ENCODE measurements around the gene B3GNT7. TPM values are rescaled to one million over a fixed set of nuclear protein-coding genes. Genes with fewer than 3 reads are reported as not detected.

Gene B3GNT7
- total and polyA plus RNA-seq, 2 of the 8 experiments (the other 6 are each of a cell fraction or from before 2014, with no cell fraction given), result 26.4 to 73.1 TPM

GRCh38 chr2:231392431-231393148 lies 2.9 kb upstream of the B3GNT7 start (continued):
- no peak for TF ChIP-seq CHD7 (IDR thresholded peaks at IDR 0.05; ENCODE audit: insufficient replicate concordance, low read length)
- TF ChIP-seq RFX5 (IDR thresholded peaks at IDR 0.05; ENCODE audit: borderline replicate concordance, low read depth, low read length), result no peak
- TF ChIP-seq ZNF274 (IDR thresholded peaks at IDR 0.05; ENCODE audit: borderline replicate concordance, extremely low read depth, low read length), result no peak
- TF ChIP-seq RAD21 (IDR thresholded peaks at IDR 0.05 in 1 of 2, conservative IDR thresholded peaks at IDR 0.05 in 1 of 2; ENCODE audit: low read depth in 2 of 2, low read length in 2 of 2), result no peak
- no peak for TF ChIP-seq SP4 (IDR thresholded peaks at IDR 0.05; ENCODE audit: low read length)
